HG02623 (cell line): Measurements from ENCODE around the gene TBX5.

Experiments used
- ATAC-seq: cut with Tn5 transposase; IDR thresholded peaks from one replicate; pipeline ENCODE4 v1.9.1; 2021; ENCODE audit warnings: moderate library complexity; ENCODE audit not compliant: unreplicated experiment

Gene TBX5

DNA sequence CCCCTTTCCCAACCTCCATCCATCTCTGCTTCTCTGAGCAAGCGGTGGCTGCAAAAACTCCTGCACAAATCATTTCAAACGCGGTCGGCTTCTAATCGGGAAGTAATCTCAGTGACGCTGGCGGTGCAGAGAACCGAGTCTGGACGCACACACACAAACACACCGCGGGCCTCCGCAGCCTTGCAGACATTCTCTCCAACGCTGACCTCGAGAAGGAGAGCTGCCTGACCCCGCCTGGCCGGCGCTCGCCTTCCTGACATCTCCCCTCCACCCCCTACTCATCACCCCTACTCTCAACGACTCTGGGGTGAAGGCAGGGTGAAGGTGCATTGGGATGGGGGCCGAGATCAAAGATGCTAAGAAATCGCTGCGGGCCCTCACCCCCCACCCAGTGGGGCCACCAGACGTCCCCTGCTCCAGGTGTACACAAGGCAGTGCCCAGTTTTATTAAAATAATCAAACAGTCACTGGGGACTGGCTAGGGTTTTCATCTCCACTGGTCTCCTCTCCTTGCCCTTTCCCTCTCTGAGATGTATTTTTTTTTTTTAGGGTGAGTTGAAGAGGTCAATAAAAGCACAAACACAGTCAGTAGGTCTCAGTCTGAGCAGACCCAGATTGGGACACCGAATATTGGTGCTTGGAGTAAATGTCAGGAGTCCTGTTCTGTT, 506 bp upstream of the TBX5 start:
- no peak for ATAC-seq

DNA sequence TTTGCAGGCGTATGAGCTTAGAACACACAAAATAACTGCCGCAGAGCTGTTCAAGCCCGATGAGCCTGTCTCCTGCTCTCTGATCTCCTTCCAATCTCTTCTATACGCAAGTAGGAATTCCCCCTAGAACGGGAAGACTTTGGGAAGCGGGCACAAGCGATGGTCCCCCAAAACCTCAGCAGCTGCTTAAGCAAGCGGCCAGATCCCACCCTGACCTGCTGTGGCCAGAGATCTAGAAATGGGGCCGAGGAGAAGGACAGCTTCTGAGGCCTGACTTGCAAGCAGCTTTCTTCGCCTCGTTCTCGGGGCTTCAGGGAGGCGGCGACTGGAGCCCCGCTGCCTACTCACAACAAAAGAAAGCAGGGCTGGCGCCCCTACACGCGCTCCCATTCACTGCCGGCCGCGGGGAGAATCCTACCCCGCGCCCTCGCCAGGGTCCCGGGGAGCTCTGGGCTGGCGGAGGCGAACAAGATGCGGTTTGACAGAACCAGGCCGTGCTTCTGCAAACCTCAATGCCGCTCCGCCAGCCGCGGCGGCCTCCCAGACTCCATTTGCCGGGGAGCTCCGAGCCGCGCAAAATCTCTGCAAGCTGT, 922 bp downstream of the TBX5 start:
- ATAC-seq: no peak

DNA sequence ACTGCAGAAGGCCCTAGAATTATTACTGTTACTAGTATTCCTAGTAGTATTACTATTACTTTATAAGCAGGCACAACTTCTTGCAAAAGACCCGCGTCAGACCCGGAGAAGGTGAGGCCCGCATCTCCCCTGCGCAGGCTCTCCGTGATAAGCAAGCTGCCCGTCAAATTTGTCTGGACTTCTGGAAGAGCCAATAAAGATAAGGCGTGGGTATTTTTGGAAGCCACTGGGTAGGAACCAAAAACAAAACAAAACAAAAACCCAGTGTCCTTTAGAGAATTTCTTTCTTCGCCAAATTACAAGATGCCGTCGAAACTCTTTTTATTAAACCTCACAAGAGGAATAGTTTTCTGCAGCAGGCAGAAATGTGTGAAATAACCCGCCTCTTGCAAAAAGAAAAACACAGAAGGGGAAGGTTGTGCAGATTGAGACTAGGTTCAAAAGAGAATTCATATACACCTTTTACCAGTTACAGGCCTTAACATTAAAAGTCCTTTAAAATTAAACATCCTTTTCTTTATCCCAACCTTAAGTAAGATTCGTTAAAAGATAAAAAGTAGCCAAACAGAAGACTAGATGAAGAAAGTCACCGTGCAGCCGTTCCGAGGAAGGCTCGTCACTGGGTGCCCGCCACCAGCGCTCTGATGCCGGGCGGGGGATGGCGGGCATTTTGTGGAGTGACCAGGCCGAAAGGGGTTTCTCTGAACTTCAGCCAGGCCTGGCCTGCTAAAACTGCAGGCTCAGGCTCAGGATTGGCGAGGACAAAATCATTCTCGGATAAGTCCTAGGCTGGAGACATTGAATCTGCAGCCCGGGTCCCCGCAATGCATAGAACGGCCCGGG, 1.6 kb downstream of the TBX5 start:
- ATAC-seq: no peak

DNA sequence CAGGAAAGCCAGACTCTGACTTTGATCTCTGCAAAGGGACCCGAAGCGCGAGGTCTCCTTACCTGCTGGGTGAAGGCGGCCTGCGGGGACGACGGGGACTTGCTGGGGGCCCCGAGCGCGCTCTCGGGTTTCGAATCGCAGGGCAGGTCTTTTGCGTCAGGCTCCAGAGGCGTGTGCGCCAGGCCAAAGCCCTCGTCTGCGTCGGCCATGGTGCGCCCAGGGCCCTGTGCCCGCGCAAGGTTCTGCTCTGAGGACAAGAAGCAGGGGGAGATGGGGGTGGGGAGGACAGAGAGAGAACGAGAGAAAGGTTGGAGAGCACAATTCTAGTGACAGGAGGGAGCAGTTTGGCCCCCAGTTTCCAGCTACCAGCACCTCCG, 2.3 kb downstream of the TBX5 start:
- no peak for ATAC-seq

DNA sequence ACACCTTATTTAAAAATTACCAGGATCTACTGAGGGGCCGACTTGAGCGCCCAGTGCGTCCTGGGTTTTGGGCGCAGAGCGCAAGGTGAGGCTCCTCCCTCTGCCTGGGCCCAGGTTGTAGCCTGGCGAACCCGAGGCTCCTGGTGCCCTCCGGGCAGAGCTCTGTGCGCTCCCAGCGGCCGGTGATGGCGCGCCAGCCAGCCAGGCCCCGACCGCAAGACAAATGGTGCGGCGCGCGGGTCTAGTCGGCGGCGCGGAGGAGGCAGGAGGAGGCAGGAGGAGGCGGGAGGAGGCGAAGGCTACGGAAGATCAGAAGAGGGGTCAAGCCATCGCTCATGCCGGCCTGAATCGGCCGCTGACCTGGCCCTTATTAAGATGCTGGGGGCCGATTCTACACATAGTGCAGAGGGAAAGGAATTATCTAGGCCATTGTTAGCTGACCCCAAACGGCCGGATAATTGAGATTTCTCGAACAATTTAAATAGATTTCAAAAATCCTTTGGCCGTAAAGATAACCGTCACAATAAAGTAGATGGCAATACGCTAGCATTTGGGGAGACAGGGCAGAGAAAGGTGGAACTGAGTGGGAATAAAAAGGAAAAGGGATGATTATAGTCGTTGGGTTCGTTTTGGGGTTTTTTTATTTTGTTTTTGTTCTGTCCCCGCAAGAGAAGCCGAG, 2.8 kb downstream of the TBX5 start:
- ATAC-seq: no peak

DNA sequence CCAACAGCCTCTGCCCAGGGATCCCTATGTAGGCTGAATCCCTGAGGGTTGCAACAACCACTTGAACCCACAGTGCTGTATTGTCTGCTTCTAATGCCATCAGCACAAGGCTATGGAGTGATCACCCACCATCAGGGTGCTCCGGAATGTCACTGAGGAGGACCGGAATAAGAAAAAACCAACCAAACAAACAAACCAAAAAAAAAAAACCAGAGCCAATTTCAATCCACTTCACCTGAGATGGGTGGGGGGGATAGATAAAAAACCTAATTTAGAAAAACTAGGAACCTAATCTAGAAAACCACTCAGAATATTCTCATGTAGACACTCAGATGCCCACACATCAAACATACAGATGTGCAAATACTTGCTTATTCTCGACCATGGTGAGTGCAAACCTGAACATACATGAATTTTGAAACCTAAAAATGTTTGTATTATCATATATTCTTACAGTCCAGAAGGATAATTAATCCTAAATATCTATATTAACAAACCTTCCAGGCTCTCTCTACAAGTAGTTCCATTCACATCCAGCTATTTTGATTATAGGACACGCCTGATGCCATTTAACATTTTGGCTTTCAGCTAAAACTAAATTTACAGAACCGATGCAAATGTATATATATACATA, 3.7 kb downstream of the TBX5 start:
- no peak for ATAC-seq

DNA sequence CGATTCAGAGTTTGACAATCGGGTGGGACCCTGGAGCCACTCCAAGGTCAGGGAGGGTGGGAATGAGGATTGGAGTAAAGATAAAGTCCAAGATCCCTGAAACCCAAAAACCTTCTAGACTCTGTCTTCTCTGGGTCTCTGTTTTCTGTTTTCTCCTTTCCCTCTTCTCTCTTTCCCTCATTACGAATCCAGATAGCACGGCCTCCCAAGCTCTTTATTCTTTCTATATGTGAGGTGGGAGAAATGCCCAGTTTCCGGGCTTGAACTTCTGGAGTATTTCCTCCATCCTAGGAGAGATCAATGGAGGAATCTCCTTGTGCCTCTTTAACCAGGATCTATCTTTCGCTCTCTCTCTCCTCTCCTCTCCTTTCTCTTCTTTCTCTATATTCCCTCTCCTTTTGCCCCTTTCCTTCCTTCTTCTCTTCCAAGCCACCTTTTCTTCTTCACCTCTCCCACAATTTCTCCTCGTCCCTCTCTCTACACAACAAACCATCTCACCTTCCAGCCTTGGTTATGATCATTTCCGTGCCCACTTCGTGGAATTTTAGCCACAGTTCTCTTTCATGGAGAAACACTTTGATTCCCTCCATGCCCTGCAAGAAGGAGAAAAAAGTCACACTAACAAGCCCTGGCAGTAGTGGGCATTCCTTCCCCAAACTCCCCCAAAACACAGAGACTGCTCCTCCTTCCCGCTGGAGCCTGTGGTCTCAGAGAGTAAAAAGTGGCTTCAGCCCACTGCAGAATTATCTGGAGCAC, 4.4 kb downstream of the TBX5 start:
- no peak for ATAC-seq

DNA sequence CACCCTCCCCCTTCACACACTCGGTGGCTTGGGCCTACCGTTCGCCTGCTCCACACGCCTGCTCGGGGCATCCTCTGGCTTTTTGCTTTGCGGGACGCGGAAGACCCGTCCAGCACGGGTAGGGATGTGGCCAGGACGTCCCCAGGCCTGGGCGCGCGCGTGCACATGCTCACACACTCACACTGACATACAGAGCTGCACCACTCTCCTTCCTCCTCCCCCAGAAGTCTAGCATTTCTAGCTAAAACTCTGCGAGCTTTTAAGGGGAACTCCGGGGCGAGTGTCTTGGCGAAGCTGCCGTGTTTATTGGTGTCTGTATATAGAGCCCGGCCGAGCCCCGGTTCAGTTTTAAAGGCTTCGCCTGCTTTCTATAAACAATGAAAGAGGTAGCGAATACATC, 5.0 kb downstream of the TBX5 start:
- no peak for ATAC-seq

DNA sequence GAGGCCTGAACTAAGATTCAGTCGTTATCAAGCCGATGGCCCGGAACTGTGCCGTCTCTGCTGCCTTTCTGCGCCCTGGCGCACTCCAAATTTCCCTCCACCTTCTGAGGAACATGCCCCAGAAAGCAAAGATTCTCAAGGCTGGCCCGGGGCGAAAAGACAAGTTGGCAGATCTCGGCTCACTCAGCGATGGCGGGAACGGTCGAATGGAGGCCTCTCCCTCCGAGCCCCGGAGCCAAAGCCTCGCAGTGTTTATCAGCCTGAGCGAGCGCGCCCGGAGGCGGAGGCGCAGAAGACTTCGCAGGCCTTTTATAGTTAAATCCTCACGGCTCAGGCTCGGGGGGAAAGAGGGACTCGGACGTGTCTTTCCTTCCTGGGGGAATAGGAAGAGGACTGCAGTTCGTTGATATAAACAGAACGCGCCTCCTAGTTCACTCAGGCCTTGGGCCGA, 5.6 kb downstream of the TBX5 start:
- no peak for ATAC-seq

DNA sequence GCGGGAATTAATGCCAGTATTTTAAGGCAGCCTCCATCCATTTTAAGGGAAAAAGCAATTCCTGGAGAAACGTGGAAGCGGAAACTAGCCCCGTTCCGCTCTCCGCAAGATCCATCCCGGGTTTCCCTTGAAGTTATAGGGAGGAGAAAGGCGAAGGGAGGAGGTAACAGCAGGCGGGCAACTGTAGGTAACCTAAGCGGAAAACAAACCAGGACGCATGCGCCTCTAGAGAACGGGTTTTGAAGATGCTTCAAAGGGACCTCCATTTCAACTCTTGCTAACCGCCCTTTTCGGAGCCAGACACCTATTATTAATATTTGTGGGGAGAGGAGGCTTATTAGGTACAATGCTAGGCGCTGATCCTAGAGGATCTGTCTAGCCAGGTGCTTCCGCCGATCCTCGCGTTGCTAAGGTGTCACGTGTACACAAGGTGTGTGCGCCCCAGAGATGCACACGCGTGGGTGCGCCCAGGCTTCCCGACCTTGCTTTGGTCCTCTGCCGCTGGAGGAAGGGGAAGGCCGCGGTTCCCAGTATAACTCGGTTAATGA, 6.2 kb downstream of the TBX5 start:
- no peak for ATAC-seq

DNA sequence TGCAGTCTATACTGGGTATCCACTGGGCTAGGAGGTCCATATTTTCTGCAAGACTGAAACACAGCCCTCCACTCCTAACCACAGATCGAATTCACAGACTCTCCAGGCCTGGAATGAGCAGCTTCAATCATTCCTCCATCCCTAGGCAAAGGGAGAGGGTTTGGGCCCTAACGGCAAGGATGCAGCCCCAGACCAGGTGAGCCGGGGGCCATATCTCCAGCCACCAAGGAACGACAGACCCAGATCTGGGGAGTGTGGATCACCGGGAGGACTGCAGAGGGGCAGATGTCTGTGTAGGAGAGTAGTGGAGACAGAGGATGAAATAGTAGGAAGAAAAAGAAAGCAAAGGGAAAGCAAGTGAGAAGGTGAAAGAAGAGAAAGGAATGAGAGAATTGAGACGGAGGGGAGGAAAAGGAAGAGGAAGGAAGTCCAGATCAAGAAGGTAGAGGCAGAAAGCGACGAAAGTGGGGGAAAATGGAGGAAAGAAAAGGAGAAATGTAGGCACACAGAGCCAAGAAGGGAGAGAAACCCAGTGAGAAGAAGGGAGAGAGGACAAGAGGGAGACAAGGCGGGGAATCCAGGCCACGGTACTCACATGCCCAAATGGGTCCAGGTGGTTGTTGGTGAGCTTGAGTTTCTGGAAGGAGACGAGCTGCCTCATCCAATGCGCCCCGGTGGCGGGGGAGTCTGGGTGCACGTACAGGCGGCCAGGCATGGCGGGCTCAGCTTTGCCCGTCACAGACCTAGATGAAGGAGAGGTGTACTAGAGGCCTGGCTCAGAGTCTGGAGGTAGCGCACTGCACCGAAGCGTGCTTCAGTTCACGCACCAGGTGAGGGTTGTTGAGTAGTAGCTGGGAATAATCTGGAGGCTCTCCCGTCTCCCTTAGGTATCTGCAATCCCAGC, 7.7 kb downstream of the TBX5 start:
- no peak for ATAC-seq

DNA sequence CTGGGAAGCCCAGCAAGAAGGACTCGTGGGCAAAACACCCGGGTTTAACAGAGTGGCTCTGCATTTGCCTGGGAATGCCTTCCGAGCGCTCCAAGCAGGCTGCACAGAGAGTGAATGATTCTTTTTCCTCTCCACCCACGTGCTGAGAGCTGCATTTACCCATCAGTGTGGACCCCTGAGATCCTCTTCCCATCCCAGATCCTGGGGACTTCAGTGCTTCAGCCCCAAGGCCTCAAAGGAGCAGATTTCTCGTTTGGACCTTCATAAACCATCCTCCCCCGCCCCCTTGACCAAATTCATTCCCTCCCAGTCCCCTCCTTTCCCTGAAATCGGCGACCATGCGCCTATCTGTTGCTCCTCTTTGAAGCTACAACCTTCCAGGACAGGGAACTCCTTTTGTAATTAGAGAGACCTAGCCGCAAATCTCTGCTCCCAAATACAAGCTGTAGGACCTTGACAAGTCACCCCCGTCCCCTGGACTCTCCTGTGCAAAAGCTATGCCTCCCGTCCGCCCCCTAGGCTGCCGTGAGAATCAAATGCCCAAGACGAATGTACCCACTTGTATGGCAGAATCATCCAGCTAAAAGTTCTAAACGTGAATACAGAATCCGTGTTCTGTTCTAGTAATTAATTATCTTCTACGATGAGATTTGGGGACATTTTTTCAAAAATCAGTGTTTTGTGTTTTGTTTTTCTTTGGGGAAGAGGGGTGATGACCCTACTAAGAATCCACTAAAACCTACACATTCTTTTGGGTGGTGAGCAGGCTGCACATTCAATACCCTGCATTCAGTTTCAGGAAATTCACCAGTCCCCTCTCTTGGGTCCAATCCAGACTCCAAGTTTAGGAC, 8.8 kb downstream of the TBX5 start:
- ATAC-seq: no peak

DNA sequence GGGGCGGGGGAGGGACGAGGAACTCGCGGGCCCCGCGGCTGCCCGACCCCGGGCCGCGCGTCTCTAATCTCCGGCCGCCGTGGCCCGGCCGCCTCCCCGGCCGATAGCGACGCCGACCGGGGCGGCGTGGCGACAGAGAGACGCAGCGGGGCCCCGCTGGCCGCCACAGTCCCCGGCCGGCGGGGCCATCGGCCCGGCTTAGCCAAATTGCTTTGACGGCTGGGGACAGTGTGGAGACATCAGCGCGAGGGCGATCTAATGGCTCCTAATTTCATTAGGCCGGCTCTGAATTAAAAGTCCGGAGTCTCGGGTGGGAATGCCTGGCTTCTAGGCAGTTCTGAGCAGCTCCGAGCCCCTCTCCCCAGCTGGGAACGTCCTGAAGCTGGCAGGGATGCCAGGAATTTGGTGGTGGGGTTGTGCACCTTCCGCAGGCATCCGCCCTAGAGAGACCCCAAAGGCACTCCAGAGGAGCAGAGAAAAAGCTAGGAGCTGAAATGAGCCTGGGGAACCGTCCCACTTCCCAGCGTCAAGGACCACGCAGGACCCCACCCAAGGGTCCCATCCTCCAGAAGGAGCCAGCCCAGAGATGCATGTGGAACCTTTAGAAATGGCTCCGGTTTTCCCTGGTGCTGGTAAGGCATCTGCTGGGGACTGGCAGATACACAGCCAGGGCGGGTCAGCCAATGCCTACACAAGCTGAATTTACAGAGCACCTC, 9.6 kb downstream of the TBX5 start:
- ATAC-seq: no peak

DNA sequence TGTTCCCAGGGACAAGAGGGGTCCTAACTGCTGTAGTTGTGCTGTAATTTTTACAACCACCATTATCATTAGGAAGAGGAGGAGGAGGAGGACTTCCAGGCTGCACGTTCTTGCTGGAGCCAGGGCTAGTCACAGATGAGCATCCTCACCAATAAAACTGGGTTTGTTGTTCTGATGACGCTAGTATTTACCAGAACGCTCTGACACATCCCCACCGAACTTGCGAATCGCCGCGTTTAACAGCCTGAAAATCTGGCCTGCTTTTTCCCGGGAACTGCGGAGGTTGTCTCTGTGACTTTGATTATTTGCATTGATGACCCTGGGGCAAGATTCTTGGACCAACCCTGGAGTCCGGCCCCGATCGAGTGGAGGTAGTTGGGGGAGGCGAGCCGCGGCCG, 10.2 kb downstream of the TBX5 start:
- no peak for ATAC-seq

DNA sequence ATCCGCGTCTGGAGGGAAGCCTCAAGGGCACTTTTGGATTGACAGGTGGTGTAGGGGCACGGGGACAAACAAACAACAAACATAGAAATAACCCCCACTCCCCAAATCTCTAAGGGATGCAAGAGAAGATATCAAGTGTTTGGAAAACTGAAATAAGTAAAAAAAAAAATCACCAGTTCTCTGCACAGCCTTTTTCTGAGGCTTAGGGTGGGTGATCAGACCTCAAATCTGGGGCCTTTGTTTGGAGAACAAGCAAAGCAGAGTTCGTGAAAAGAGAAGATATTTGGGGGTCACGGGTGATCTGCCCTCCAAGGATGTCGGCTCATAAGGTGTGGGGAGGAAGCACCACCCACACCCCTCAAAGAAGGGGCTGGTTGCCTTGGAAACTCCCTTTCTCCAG, 10.7 kb downstream of the TBX5 start:
- no peak for ATAC-seq

DNA sequence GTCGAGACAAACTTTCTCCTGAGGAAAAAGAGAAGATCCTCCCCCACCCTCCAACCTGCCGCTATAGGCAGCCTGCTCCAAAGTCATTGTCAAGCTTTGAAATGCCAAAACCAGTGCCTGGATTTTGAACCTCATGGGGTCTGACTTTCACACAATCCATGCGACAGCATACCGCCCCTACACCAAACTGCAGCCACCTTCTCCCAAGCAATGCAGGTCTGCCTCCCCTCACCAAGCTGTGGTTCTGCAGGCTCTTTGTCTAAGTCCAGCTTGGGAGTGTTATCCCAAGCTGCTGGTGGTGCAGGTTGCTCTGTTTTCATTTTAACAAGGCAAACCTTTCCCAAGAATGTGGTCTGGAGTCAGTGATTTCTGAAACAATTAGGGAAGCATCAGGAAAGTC, 12.4 kb downstream of the TBX5 start:
- ATAC-seq: no peak

DNA sequence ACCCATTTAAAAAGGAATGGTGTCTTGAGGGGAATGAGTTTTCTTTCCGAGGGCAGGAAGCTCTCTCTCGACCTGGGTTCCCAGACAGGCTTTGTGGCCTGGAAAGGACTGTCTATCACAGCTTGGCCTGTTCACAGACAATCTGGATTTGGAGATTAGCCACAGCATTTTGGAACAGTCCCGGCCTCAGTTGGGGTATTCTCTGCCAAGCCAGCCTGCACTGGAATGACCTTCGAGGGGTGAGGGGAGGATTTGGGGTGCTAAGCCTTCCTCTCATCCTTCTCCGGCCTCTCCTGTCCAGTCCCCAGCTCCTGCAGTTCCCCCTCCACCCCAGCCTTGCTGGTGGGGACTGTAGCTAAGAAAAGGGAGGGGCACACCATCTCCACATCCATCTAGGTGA, 13.0 kb downstream of the TBX5 start:
- no peak for ATAC-seq

DNA sequence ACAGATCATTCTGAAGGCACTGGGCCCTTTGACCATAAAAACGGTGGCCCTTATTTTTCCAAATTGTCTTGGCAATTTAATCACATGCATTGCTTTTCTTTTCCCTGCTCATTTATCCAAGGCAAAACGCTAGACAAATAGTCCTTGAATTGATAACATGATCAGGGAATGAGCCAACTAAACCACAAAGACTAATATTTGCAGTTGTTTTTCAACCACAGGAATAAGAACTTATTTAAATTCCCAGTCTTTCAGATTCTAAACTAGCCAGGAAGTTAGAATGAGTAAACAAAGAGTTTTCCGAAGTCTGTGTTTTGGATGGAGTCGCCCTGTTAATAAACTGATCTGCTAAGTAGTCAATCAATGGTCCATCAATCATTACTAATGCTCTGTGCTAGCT, 14.9 kb downstream of the TBX5 start:
- ATAC-seq: no peak
